Uterus (tissue), 2 donors: ENCODE measurements around the gene CNTNAP5.

Experiments used
- POLR2A ChIP-seq, 2 donors: fragments of 450-650 bp; IDR thresholded peaks; one replicate each; pipeline ENCODE4 v1.6.1; 2016; ENCODE audit warnings: antibody characterized with exemption in 2 of 2, mild to moderate bottlenecking in 1 of 2, moderate library complexity in 1 of 2
- TF ChIP-seq, protein P1 (sequence below), 4 experiments: fragments of 200-600 bp in 2 of 4; fragments of 450-650 bp in 2 of 4; sonication (generic) in 2 of 4; IDR thresholded peaks; one replicate each; pipeline ENCODE4 v1.5.1; 2016 to 2019; ENCODE audit warnings: antibody characterized with exemption in 4 of 4, mild to moderate bottlenecking in 2 of 4, moderate library complexity in 1 of 4

- TF ChIP-seq POLR2A (IDR thresholded peaks at IDR 0.05) = no peak
- TF ChIP-seq, protein P1, sequence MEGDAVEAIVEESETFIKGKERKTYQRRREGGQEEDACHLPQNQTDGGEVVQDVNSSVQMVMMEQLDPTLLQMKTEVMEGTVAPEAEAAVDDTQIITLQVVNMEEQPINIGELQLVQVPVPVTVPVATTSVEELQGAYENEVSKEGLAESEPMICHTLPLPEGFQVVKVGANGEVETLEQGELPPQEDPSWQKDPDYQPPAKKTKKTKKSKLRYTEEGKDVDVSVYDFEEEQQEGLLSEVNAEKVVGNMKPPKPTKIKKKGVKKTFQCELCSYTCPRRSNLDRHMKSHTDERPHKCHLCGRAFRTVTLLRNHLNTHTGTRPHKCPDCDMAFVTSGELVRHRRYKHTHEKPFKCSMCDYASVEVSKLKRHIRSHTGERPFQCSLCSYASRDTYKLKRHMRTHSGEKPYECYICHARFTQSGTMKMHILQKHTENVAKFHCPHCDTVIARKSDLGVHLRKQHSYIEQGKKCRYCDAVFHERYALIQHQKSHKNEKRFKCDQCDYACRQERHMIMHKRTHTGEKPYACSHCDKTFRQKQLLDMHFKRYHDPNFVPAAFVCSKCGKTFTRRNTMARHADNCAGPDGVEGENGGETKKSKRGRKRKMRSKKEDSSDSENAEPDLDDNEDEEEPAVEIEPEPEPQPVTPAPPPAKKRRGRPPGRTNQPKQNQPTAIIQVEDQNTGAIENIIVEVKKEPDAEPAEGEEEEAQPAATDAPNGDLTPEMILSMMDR (IDR thresholded peaks at IDR 0.05) = no peak
Observed at GRCh38 chr2:124570872-124571271, 545.8 kb downstream of the CNTNAP5 start.
